ENCODE measurements around the gene MAP4K2. TPM values are rescaled to one million over a fixed set of nuclear protein-coding genes. Genes with fewer than 3 reads are reported as not detected.

Gene MAP4K2
- total and polyA plus RNA-seq, 2 of the 13 experiments (the other 11 are each of a cell fraction or from before 2014, with no cell fraction given): 8.3 to 17.6 TPM

DNA sequence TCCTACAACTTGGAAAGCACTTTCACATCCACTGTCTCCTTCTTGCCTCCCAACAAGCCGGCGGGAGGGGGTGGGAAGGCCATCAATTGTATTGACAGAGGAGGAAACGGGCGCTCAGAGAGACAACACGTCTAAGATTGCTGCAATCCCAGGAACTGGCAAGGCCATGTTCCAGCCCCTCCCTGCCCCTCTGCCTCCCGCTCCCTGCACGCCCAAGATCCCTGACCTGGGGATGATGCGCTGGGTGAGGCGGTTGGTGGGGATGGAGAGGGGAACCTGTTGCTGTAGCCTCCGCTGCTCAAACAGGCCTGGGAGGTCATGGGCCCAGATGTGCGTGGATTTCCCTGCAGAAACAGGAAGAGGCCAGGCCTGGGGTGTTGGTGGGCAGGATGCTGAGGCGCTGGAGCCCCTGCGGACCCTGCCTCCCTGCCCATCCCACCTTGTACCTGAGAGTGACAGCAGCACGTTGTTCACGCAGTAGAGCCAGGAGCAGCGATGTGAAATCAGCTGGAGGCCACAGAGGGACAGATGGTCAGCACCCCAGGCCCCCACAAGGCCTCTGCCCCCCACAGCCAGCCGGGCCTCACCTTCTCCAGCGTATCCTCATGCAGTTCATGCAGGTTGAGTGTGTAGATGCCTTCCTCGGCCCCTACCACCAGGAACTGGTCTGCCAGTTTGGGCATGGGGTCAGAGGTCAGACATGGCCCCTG, 6.8 kb downstream of the MAP4K2 start (continued):
- TF ChIP-seq, protein P1, sequence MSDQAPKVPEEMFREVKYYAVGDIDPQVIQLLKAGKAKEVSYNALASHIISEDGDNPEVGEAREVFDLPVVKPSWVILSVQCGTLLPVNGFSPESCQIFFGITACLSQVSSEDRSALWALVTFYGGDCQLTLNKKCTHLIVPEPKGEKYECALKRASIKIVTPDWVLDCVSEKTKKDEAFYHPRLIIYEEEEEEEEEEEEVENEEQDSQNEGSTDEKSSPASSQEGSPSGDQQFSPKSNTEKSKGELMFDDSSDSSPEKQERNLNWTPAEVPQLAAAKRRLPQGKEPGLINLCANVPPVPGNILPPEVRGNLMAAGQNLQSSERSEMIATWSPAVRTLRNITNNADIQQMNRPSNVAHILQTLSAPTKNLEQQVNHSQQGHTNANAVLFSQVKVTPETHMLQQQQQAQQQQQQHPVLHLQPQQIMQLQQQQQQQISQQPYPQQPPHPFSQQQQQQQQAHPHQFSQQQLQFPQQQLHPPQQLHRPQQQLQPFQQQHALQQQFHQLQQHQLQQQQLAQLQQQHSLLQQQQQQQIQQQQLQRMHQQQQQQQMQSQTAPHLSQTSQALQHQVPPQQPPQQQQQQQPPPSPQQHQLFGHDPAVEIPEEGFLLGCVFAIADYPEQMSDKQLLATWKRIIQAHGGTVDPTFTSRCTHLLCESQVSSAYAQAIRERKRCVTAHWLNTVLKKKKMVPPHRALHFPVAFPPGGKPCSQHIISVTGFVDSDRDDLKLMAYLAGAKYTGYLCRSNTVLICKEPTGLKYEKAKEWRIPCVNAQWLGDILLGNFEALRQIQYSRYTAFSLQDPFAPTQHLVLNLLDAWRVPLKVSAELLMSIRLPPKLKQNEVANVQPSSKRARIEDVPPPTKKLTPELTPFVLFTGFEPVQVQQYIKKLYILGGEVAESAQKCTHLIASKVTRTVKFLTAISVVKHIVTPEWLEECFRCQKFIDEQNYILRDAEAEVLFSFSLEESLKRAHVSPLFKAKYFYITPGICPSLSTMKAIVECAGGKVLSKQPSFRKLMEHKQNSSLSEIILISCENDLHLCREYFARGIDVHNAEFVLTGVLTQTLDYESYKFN (CRISPR knock-in tag; conservative IDR thresholded peaks at IDR 0.05): no peak
- TF ChIP-seq SMC3 (IDR thresholded peaks at IDR 0.05; ENCODE audit: low read length) (no peak), ZSCAN31 (CRISPR knock-in tag; IDR thresholded peaks at IDR 0.05; ENCODE audit: low read depth) (no peak), IRF9 (CRISPR knock-in tag; IDR thresholded peaks at IDR 0.05; ENCODE audit: borderline replicate concordance) (no peak), GFI1 (CRISPR knock-in tag; IDR thresholded peaks at IDR 0.05; ENCODE audit: borderline replicate concordance) (no peak), CERS6 (CRISPR knock-in tag; IDR thresholded peaks at IDR 0.05) (no peak), ZBTB40 (IDR thresholded peaks at IDR 0.05) (no peak), ZBTB40 (CRISPR knock-in tag; IDR thresholded peaks at IDR 0.05) (no peak)
- TF ChIP-seq, protein P2, sequence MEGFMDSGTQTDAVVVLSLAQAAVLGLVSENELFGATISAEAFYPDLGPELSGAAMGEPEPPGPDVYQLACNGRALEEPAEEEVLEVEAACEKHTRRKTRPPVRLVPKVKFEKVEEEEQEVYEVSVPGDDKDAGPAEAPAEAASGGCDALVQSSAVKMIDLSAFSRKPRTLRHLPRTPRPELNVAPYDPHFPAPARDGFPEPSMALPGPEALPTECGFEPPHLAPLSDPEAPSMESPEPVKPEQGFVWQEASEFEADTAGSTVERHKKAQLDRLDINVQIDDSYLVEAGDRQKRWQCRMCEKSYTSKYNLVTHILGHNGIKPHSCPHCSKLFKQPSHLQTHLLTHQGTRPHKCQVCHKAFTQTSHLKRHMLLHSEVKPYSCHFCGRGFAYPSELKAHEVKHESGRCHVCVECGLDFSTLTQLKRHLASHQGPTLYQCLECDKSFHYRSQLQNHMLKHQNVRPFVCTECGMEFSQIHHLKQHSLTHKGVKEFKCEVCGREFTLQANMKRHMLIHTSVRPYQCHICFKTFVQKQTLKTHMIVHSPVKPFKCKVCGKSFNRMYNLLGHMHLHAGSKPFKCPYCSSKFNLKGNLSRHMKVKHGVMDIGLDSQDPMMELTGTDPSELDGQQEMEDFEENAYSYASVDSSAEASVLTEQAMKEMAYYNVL (CRISPR knock-in tag; IDR thresholded peaks at IDR 0.05; ENCODE audit: borderline replicate concordance): no peak
